HG02588 (cell line): ENCODE results near the gene SASS6.

Experiments
- ATAC-seq: cut with Tn5 transposase; IDR thresholded peaks from one replicate; pipeline ENCODE4 v1.9.1; 2021; ENCODE audit warnings: mild to moderate bottlenecking, moderate library complexity; ENCODE audit not compliant: unreplicated experiment

The SASS6 gene

GRCh38 chr1:100109554-100110066 lies 23.1 kb downstream of the SASS6 start:
- no peak for ATAC-seq

- ATAC-seq = no peak
These were observed 25.0 kb downstream of the SASS6 start for GRCh38 chr1:100107696-100108095.

- ATAC-seq = no peak
These were observed 31.2 kb downstream of the SASS6 start for GRCh38 chr1:100101564-100101963.

- ATAC-seq = no peak
These were observed 32.5 kb downstream of the SASS6 start for GRCh38 chr1:100100202-100100601.

- ATAC-seq = no peak
These were observed 42.3 kb downstream of the SASS6 start for GRCh38 chr1:100090471-100090870.

- ATAC-seq = no peak
These were observed 43.6 kb downstream of the SASS6 start for GRCh38 chr1:100089082-100089481.

- no peak for ATAC-seq
These were observed 45.3 kb downstream of the SASS6 start for GRCh38 chr1:100087396-100087795.

GRCh38 chr1:100080331-100080730 lies 52.4 kb downstream of the SASS6 start:
- ATAC-seq = no peak

GRCh38 chr1:100077531-100077930 lies 55.2 kb downstream of the SASS6 start:
- ATAC-seq = peak; percentile 68

GRCh38 chr1:100076744-100077143 lies 56.0 kb downstream of the SASS6 start:
- ATAC-seq = peak; percentile 75

- no peak for ATAC-seq
These were observed 56.4 kb downstream of the SASS6 start for GRCh38 chr1:100076319-100076718.

GRCh38 chr1:100075773-100076172 lies 57.0 kb downstream of the SASS6 start:
- peak; percentile 37 for ATAC-seq

- no peak for ATAC-seq
These were observed 57.9 kb downstream of the SASS6 start for GRCh38 chr1:100074604-100075395.

GRCh38 chr1:100073531-100073930 lies 59.2 kb downstream of the SASS6 start:
- no peak for ATAC-seq

GRCh38 chr1:100070201-100070939 lies 62.4 kb downstream of the SASS6 start:
- no peak for ATAC-seq

GRCh38 chr1:100065969-100066227 lies 66.8 kb downstream of the SASS6 start:
- no peak for ATAC-seq

- no peak for ATAC-seq
These were observed 67.4 kb downstream of the SASS6 start for GRCh38 chr1:100065183-100065968.

- ATAC-seq = no peak
These were observed 71.0 kb downstream of the SASS6 start for GRCh38 chr1:100061681-100062080.

GRCh38 chr1:100053727-100054126 lies 79.0 kb downstream of the SASS6 start:
- ATAC-seq = no peak

GRCh38 chr1:100053119-100053518 lies 79.6 kb downstream of the SASS6 start:
- ATAC-seq = no peak

GRCh38 chr1:100051893-100052292 lies 80.8 kb downstream of the SASS6 start:
- ATAC-seq = no peak

GRCh38 chr1:100051401-100051800 lies 81.3 kb downstream of the SASS6 start:
- no peak for ATAC-seq
